Measurements from ENCODE around the gene TLN1.

TLN1 gene

GRCh38 chr9:35732800-35733541 is 976 bp upstream of the TLN1 start:
- TF ChIP-seq CTCF (IDR thresholded peaks at IDR 0.05) = peak; percentile 29; the same call in 1 of the 2 replicates

- no peak for TF ChIP-seq CTCF (IDR thresholded peaks at IDR 0.05)
Observed at GRCh38 chr9:35731415-35732184, 395 bp downstream of the TLN1 start.

- TF ChIP-seq CTCF (IDR thresholded peaks at IDR 0.05) = no peak
Observed at GRCh38 chr9:35730486-35730854, 1.5 kb downstream of the TLN1 start.

- peak; percentile 47; the same call in 1 of the 2 replicates for TF ChIP-seq CTCF (IDR thresholded peaks at IDR 0.05)
Observed at GRCh38 chr9:35729700-35730485, 2.1 kb downstream of the TLN1 start.

GRCh38 chr9:35729101-35729500 is 2.9 kb downstream of the TLN1 start:
- no peak for TF ChIP-seq CTCF (IDR thresholded peaks at IDR 0.05)

- no peak for TF ChIP-seq CTCF (IDR thresholded peaks at IDR 0.05)
Observed at GRCh38 chr9:35728041-35728971, 3.7 kb downstream of the TLN1 start.

- TF ChIP-seq CTCF (IDR thresholded peaks at IDR 0.05) = no peak
Observed at GRCh38 chr9:35727676-35728040, 4.3 kb downstream of the TLN1 start.

Measured in LNCAP (cell line).